Thymus (tissue), 11 donors: Measurements from ENCODE around the gene ELANE. TPM values are rescaled to one million over a fixed set of nuclear protein-coding genes. Genes with fewer than 3 reads are reported as not detected.
"Not testable (repeated sequence)": the region's sequence is repeated elsewhere in the genome, so short reads cannot be mapped to it uniquely, and the experiment has no call there.

Source experiments
- DNase-seq, 9 donors: peaks; one replicate each; pipeline ENCODE4 v3.0.0-alpha.2; 2013; ENCODE audit warnings: low spot score in 9 of 9, low read depth in 6 of 9, missing footprints in 1 of 9
- H3K27ac ChIP-seq, 2 donors: one replicate each; pipeline ENCODE4 v1.5.1; 2013; ENCODE audit warnings: control low read depth in 1 of 2, low read depth in 1 of 2, low read length in 1 of 2, mild to moderate bottlenecking in 1 of 2, moderate library complexity in 1 of 2
- H3K27me3 ChIP-seq, 2 donors: one replicate each; pipeline ENCODE4 v1.5.1; 2013; ENCODE audit warnings: low read length in 1 of 2; ENCODE audit not compliant: control insufficient read depth in 2 of 2, insufficient read depth in 1 of 2
- H3K36me3 ChIP-seq, 2 donors: one replicate each; pipeline ENCODE4 v1.5.1; 2013; ENCODE audit warnings: low read length in 1 of 2, mild to moderate bottlenecking in 1 of 2, moderate library complexity in 1 of 2; ENCODE audit not compliant: control insufficient read depth in 2 of 2, insufficient read depth in 2 of 2
- H3K4me1 ChIP-seq, 2 donors: one replicate each; pipeline ENCODE4 v1.5.1; 2013; ENCODE audit warnings: low read length in 2 of 2; ENCODE audit not compliant: control insufficient read depth in 2 of 2, insufficient read depth in 2 of 2
- H3K4me3 ChIP-seq, 2 donors: one replicate each; pipeline ENCODE4 v1.5.1; 2013; ENCODE audit warnings: low read length in 2 of 2, control low read depth in 1 of 2, mild to moderate bottlenecking in 1 of 2
- H3K9me3 ChIP-seq, 2 donors: one replicate each; pipeline ENCODE4 v1.5.1; 2013; ENCODE audit warnings: low read length in 1 of 2, mild to moderate bottlenecking in 1 of 2; ENCODE audit not compliant: control insufficient read depth in 2 of 2, insufficient read depth in 1 of 2
- WGBS: extraction: QIAGEN DNeasy Blood & Tissue Kit; methylation state at CpG from one replicate; pipeline ENCODE4 v1.1.7; 2013; 5-methylcytosine and 5-hydroxymethylcytosine counted together
- polyA plus RNA-seq: library from polyadenylated mRNA; stranded (reverse); fragments of 200-250 nt; gene quantifications from one replicate; pipeline ENCODE4 v1.2.3, GENCODE V29; 2013
- total RNA-seq: library from RNA; stranded (reverse); fragments of 120-200 nt; gene quantifications from one replicate; pipeline ENCODE4 v1.2.4, GENCODE V29; 2013
- donor health status: healthy.

ELANE gene
- total and polyA plus RNA-seq, 2 donors, result 7.7 to 11.2 TPM

DNA sequence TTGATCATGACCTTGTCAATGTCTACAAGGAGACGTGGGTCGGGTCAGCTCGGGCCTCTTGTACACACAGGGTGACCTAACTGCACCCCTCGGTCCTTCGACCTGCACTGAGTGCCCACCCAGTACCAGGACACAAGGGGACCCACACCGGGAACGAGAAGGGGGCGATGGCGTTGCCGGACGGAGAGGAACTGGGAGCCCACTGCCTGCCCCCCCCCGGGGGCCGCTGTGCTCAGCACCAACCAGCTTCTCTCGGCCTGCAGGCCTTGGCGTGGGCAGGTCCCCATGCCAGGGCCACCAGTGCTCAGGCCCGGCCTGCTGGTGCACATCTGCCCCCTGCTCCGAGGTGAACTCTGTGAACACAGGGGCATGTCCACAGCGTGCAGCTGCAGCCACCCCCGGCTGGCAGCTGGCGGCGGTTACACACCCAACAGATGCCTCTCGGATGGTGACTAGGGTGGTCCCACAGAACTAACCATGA is 21.5 kb downstream of the ELANE start:
- no peak overlapping the region for H3K27ac ChIP-seq
- no peak for DNase-seq
- peaks cover 30 to 74% of the 10 kb centered on the region in 2 donors for H3K36me3 ChIP-seq
- peaks cover 0 to 5% of the 10 kb centered on the region in 2 donors for H3K4me1 ChIP-seq
- H3K4me3 ChIP-seq, result no peak overlapping the region
- 97% methylated on average over 22 of the region's 22 CpGs for WGBS
- H3K9me3 ChIP-seq, result no peaks in the 10 kb centered on the region
- no peaks in the 10 kb centered on the region for H3K27me3 ChIP-seq

DNA sequence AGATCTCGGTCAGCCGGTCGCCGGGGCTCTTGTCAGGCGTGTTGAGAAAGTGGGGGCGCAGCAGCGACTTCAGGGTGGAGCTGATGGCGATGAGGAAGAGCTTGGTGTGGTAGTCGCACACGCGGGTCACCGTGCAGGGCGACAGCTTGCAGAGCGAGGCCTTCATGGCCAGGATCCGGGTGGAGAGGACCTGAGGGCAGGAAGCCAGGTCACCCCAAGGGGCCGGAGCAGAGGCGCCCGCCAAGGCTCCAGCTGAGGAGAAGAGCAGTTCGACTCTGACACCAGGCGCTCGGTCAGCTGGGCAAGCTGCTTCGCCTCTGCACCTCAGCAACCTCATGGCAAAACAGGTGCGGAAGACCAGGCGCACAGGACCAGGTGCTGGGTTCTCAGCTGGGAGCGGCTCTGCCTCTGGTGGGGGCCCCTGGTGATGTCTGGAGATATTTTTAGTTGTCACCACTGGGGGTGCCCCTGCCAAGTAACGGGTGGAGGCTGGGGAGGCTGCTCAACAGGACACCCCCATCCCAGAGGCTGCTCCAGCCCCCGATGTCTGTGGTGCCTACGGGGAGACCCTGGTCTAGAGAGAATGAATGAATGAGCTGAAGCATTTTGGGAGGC is 23.3 kb downstream of the ELANE start:
- H3K27ac ChIP-seq, result no peak overlapping the region
- no peaks in the 10 kb centered on the region for H3K27me3 ChIP-seq
- H3K4me1 ChIP-seq, result peaks cover 0 to 3% of the 10 kb centered on the region in 2 donors
- peaks cover 22 to 75% of the 10 kb centered on the region in 2 donors for H3K36me3 ChIP-seq
- no peak overlapping the region for H3K4me3 ChIP-seq
- DNase-seq, result no peak
- no peaks in the 10 kb centered on the region for H3K9me3 ChIP-seq
- 97% methylated on average over 28 of the region's 28 CpGs for WGBS

DNA sequence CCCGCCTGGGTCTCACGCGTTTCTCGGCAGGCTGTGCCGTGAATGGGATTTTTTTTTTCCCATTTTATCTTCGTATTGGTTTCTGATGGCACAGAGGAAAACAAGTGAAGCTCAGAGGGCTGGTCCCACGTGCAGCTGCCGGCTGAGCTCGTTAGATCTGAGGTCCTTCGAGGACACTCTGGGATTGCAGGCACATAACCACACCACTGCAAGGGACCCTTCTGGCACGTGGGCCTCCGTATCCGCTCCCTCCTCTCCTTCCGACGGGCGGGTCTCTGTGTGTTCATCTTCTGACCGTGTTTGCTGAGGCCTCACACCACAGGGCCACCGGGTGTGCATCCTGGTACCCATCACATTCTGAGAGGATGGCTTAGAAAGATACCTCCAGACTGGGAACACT is 24.0 kb downstream of the ELANE start:
- H3K9me3 ChIP-seq, result no peaks in the 10 kb centered on the region
- H3K27ac ChIP-seq, result no peak overlapping the region
- H3K36me3 ChIP-seq, result peaks cover 18 to 71% of the 10 kb centered on the region in 2 donors
- WGBS, result 97% methylated on average over 18 of the region's 18 CpGs
- H3K4me3 ChIP-seq, result no peak overlapping the region
- H3K27me3 ChIP-seq, result no peaks in the 10 kb centered on the region
- DNase-seq, result no peak
- H3K4me1 ChIP-seq, result peaks cover 0 to 3% of the 10 kb centered on the region in 2 donors

DNA sequence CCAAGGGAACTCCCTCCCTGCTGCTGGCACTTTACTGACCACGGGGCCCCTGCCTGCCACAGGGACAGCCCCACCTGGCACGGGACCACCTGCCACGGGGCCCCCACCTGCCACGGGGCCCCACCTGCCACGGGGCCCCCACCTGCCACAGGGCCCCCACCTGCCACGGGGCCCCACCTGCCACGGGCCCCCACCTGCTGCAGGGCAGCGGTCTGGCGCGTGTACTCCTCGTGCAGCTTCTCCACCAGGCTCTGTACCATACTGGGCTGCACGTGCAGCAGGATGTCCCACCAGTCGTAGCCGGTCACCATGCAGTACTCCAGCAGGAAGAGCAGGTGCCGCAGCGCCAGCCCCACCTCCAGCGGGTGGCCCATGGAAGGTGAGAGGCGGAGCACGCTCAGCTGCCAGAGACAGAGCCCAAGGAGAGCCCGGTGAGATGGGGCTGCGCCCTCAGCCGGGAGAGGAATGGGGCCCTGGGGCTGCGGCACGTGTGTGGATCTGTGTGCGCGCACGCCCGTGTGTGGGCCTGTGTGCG is 24.7 kb downstream of the ELANE start:
- 91% methylated on average over 29 of the region's 29 CpGs for WGBS
- Histone ChIP-seq H3K4me3 (no peak overlapping the region), H3K9me3 (no peaks in the 10 kb centered on the region), H3K36me3 (peaks cover 24 to 73% of the 10 kb centered on the region in 2 donors), H3K4me1 (peaks cover 0 to 3% of the 10 kb centered on the region in 2 donors), H3K27me3 (no peaks in the 10 kb centered on the region), H3K27ac (no peak overlapping the region)
- DNase-seq, result no peak

DNA sequence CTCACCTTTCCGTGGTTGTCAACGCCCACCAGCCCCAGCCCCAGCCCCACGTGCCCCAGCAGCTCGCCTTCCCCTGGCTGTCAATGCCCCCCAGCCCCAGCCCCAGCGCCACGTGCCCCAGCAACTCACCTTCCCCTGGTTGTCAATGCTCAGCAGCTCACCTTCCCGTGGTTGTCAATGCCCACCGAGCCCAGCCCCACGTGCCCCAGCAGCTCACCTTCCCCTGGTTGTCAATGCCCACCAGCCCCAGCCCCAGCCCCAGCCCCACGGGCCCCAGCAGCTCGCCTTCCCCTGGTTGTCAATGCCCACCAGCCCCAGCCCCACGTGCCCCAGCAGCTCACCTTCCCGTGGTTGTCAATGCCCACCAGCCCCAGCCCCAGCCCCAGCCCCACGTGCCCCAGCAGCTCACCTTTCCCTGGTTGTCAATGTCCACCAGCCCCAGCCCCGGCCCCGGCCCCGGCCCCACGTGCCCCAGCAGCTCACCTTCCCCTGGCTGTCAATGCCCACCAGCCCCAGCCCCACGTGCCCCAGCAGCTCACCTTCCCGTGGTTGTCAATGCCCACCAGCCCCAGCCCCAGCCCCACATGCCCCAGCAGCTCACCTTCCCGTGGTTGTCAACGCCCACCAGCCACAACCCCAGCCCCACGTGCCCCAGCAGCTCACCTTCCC is 26.0 kb downstream of the ELANE start:
- peaks cover 29 to 79% of the 10 kb centered on the region in 2 donors for H3K36me3 ChIP-seq
- H3K4me1 ChIP-seq, H3K4me3 ChIP-seq, H3K27me3 ChIP-seq, H3K9me3 ChIP-seq, H3K27ac ChIP-seq, DNase-seq: not testable (repeated sequence)
- 92% methylated on average over 23 of the region's 23 CpGs for WGBS

DNA sequence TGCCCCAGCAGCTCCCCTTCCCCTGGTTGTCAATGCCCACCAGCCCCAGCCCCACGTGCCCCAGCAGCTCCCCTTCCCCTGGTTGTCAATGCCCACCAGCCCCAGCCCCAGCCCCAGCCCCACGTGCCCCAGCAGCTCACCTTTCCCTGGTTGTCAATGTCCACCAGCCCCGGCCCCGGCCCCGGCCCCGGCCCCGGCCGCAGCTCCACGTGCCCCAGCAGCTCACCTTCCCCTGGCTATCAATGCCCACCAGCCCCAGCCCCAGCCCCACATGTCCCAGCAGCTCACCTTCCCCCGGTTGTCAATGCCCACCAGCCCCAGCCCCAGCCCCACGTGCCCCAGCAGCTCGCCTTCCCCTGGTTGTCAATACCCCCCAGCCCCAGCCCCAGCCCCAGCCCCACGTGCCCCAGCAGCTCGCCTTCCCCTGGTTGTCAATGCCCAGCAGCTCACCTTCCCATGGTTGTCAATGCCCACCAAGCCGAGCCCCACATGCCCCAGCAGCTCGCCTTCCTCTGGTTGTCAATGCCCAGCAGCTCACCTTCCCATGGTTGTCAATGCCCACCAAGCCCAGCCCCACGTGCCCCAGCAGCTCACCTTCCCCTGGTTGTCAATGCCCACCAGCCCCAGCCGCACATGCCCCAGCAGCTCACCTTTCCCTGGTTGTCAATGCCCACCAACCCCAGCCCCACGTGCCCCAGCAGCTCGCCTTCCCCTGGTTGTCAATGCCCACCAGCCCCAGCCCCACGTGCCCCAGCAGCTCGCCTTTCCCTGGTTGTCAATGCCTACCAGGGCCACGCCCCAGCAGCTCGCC is 26.9 kb downstream of the ELANE start:
- not testable (repeated sequence) for H3K4me3 ChIP-seq
- WGBS, result 93% methylated on average over 24 of the region's 24 CpGs

DNA sequence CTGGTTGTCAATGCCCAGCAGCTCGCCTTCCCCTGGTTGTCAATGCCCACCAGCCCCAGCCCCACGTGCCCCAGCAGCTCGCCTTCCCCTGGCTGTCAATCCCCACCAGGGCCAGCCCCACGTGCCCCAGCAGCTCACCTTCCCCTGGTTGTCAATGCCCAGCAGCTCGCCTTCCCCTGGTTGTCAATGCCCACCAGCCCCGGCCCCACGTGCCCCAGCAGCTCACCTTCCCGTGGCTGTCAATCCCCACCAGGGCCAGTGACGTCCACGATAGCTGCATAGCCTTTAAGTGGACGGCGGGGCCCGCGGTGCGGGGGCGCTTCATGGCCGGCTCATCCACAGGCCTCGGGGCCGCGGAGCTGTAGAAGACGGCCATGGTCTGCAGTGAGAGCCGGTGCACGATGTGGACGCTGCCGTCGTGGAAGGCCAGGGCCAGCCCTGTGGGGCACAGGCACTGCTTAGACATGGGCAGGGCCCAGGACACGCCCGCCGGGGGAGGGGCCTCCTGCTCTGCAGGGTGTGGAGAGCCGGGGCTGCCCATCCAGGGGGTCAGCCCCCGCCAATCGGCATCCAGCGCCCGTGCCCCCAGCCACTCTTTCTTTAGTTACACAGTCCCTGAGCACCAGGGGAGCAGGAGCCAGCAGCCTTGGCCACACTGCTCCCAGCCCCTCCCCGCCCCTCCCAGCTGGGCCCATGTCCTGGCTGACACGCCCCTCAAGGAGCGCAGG is 27.8 kb downstream of the ELANE start:
- no peak overlapping the region for H3K4me3 ChIP-seq
- no peak overlapping the region for H3K27ac ChIP-seq
- H3K4me1 ChIP-seq, result no peaks in the 10 kb centered on the region
- 95% methylated on average over 37 of the region's 37 CpGs for WGBS
- H3K9me3 ChIP-seq, result no peaks in the 10 kb centered on the region
- no peaks in the 10 kb centered on the region for H3K27me3 ChIP-seq
- H3K36me3 ChIP-seq, result peaks cover 35 to 81% of the 10 kb centered on the region in 2 donors
- no peak for DNase-seq

More for the DNA sequence above, 26.9 kb downstream of the ELANE start:
- H3K9me3 ChIP-seq, H3K27me3 ChIP-seq, H3K27ac ChIP-seq, DNase-seq, H3K4me1 ChIP-seq: not testable (repeated sequence)
- H3K36me3 ChIP-seq, result peaks cover 30 to 81% of the 10 kb centered on the region in 2 donors

DNA sequence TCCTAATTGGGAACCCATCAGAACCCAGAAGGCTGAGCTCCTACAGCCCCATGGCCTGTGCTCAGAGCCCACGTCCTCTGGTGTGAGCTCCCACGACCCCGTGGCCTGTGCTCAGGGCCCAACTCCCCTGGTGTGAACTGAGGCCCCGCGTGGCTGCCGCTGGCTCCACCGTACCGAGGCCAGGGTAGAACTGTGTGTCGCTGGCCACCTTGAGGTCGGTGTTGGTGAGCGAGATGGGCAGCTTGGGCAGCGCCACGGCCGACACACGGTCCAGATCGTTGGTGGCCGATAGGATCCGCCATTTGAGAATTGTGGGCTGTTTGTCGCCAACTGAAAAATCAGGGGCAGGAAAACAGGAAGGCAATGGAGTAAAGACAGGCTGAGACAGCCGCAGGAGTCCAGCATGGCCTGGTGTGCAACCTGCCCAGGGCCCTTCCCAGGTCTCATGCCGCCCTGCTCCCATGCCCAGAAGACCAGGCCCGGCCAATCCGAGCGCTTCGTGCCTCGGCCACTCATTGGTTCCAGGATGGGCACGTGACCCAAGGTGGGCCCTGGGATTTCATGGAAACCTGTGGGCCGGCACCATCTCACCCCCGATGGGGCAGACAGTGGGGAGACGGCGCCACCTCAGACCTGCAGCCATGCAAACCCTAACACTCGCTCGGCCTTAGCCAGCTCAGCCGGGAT is 29.4 kb downstream of the ELANE start:
- WGBS, result 98% methylated on average over 34 of the region's 34 CpGs
- Histone ChIP-seq H3K27ac (no peak overlapping the region), H3K4me3 (no peak overlapping the region), H3K36me3 (peaks cover 41 to 78% of the 10 kb centered on the region in 2 donors), H3K4me1 (no peaks in the 10 kb centered on the region), H3K9me3 (no peaks in the 10 kb centered on the region), H3K27me3 (no peaks in the 10 kb centered on the region)
- no peak for DNase-seq
